SK-N-SH (cell line): ENCODE results near the gene NBEAL1. TPM values are rescaled to one million over a fixed set of nuclear protein-coding genes. Genes with fewer than 3 reads are reported as not detected.

ENCODE experiments used
- CTCF ChIA-PET: fragments of 300-600, 350-600 bp; formaldehyde crosslinking; extraction: SDS; loops from one replicate; lab custom pipeline; 2021; lab: Yijun Ruan, JAX
- POLR2A ChIA-PET: fragments of 350-600 bp; sonication (Branson Sonifier 250); formaldehyde crosslinking; extraction: SDS; loops from one replicate; lab custom pipeline; 2020; ENCODE audit warnings: antibody characterized with exemption, inconsistent platforms; lab: Yijun Ruan, JAX
- DNase-seq: peaks from one replicate; pipeline ENCODE4 v3.0.0; 2012
- H2AFZ ChIP-seq: fragments of 200-600 bp; sonication (generic); 2 replicates; pipeline ENCODE4 v1.8.1; 2016; ENCODE audit warnings: antibody characterized with exemption, mild to moderate bottlenecking, low read depth
- H3F3A ChIP-seq: fragments of 200-600 bp; sonication (generic); replicated peaks from 2 replicates; pipeline ENCODE3; 2016; ENCODE audit warnings: antibody characterized with exemption, mild to moderate bottlenecking; ENCODE audit not compliant: insufficient read depth
- H3K27ac ChIP-seq, 2 experiments: fragments of 200-500 bp in 1 of 2; fragments of 200-600 bp in 1 of 2; sonication (Bioruptor generic) in 1 of 2; sonication (generic), shearing (Covaris generic) in 1 of 2; 2 replicates each; pipeline versions ENCODE4 v1.5.1 to v1.6.1; 2014 to 2016; ENCODE audit warnings: low read depth in 2 of 2, inconsistent platforms in 1 of 2, low read length in 1 of 2, mild to moderate bottlenecking in 1 of 2, mixed read lengths in 1 of 2
- H3K27me3 ChIP-seq: fragments of 200-600 bp; sonication (generic), shearing (Covaris generic); 2 replicates; pipeline ENCODE4 v1.6.1; 2016; ENCODE audit warnings: mixed run types; ENCODE audit not compliant: insufficient read depth
- H3K36me3 ChIP-seq, 2 experiments: fragments of 200-500 bp in 1 of 2; fragments of 200-600 bp in 1 of 2; sonication (Bioruptor generic) in 1 of 2; sonication (generic) in 1 of 2; replicated peaks in 1 of 2; 2 replicates each; pipeline versions ENCODE3 to v1.5.1; 2014 to 2016; ENCODE audit warnings: low read length in 1 of 2, mild to moderate bottlenecking in 1 of 2; ENCODE audit not compliant: insufficient read depth in 2 of 2, control insufficient read depth in 1 of 2
- H3K4me1 ChIP-seq, 2 experiments: fragments of 200-500 bp in 1 of 2; fragments of 200-600 bp in 1 of 2; sonication (Bioruptor generic) in 1 of 2; sonication (generic), shearing (Covaris generic) in 1 of 2; 2 replicates each; pipeline versions ENCODE4 v1.5.1 to v1.6.1; 2014 to 2016; ENCODE audit warnings: low read depth in 1 of 2, low read length in 1 of 2, mixed run types in 1 of 2; ENCODE audit not compliant: insufficient read depth in 2 of 2, control insufficient read depth in 1 of 2
- H3K4me2 ChIP-seq: fragments of 200-600 bp; sonication (generic), shearing (Covaris generic); 2 replicates; pipeline ENCODE4 v1.6.1; 2017; ENCODE audit warnings: mixed run types
- H3K4me3 ChIP-seq, 2 experiments: fragments of 200-500 bp in 1 of 2; fragments of 200-600 bp in 1 of 2; sonication (Bioruptor generic) in 1 of 2; sonication (generic), shearing (Covaris generic) in 1 of 2; 2 replicates each; pipeline versions ENCODE4 v1.5.1 to v1.8.1; 2014 to 2016; ENCODE audit warnings: low read depth in 2 of 2, inconsistent platforms in 1 of 2, low read length in 1 of 2, mild to moderate bottlenecking in 1 of 2, mixed read lengths in 1 of 2, moderate library complexity in 1 of 2
- H3K79me2 ChIP-seq: fragments of 200-600 bp; sonication (generic); 2 replicates; pipeline ENCODE4 v1.8.1; 2017; ENCODE audit warnings: mild to moderate bottlenecking; ENCODE audit not compliant: insufficient read depth
- H3K9ac ChIP-seq: fragments of 200-600 bp; sonication (generic); 2 replicates; pipeline ENCODE4 v1.6.1; 2017; ENCODE audit warnings: mixed run types
- H3K9me2 ChIP-seq: fragments of 200-600 bp; sonication (generic); 2 replicates; pipeline ENCODE4 v1.6.1; 2017; ENCODE audit warnings: mixed run types
- H3K9me3 ChIP-seq: fragments of 200-600 bp; sonication (generic); 2 replicates; pipeline ENCODE4 v1.6.1; 2017; ENCODE audit warnings: mixed run types, mild to moderate bottlenecking, moderate library complexity
- H4K20me1 ChIP-seq: fragments of 200-600 bp; sonication (generic); 2 replicates; pipeline ENCODE4 v1.6.1; 2017; ENCODE audit warnings: mild to moderate bottlenecking, mixed run types; ENCODE audit not compliant: insufficient read depth
- CHD2 ChIP-seq: fragments of 150-350 bp; IDR thresholded peaks from 2 replicates; pipeline ENCODE4 v1.6.1; 2018; ENCODE audit warnings: low read length; ENCODE audit not compliant: partially characterized antibody
- ELF1 ChIP-seq: IDR thresholded peaks from 2 replicates; pipeline ENCODE4 v1.4.0; 2012
- EP300 ChIP-seq, 2 experiments: IDR thresholded peaks; 2 replicates each; pipeline versions ENCODE4 v1.4.0 to v1.6.1; 2012; ENCODE audit warnings: borderline replicate concordance in 1 of 2, low read depth in 1 of 2, low read length in 1 of 2
- EZH2phosphoT487 ChIP-seq: fragments of 200-600 bp; sonication (generic); IDR thresholded peaks from 2 replicates; pipeline ENCODE4 v1.6.1; 2017; ENCODE audit warnings: low read depth, mixed run types, mild to moderate bottlenecking, antibody characterized with exemption, moderate library complexity, borderline replicate concordance
- FOSL2 ChIP-seq: IDR thresholded peaks from 2 replicates; pipeline ENCODE4 v1.4.0; 2012; ENCODE audit warnings: low read depth, mild to moderate bottlenecking, moderate library complexity, borderline replicate concordance
- FOXM1 ChIP-seq: IDR thresholded peaks from 2 replicates; pipeline ENCODE4 v1.4.0; 2012; ENCODE audit warnings: low read depth, mild to moderate bottlenecking
- GABPA ChIP-seq: IDR thresholded peaks from 2 replicates; pipeline ENCODE4 v1.4.0; 2012; ENCODE audit warnings: low read depth, mild to moderate bottlenecking
- GATA2 ChIP-seq: sonication (generic); formaldehyde crosslinking; IDR thresholded peaks from 2 replicates; pipeline ENCODE4 v1.5.0; 2020; ENCODE audit warnings: mild to moderate bottlenecking, missing genetic modification reagents
- IRF3 ChIP-seq: fragments of 150-350 bp; IDR thresholded peaks from 2 replicates; pipeline ENCODE4 v1.6.1; 2016; ENCODE audit warnings: mild to moderate bottlenecking, low read depth, low read length
- MAX ChIP-seq: IDR thresholded peaks from 2 replicates; pipeline ENCODE4 v1.4.0; 2012; ENCODE audit warnings: low read depth
- MXI1 ChIP-seq: IDR thresholded peaks from 2 replicates; pipeline ENCODE4 v1.6.1; 2012; ENCODE audit warnings: mild to moderate bottlenecking, low read depth, low read length, improper control_type of control experiment
- NRF1 ChIP-seq: IDR thresholded peaks from 2 replicates; pipeline ENCODE4 v1.6.1; 2012; ENCODE audit warnings: low read depth, mild to moderate bottlenecking, low read length
- PBX3 ChIP-seq: IDR thresholded peaks from 2 replicates; pipeline ENCODE4; 2012
- POLR2AphosphoS5 ChIP-seq: IDR thresholded peaks from 2 replicates; pipeline ENCODE4 v1.6.1; 2012; ENCODE audit warnings: low read depth, low read length
- RAD21 ChIP-seq: IDR thresholded peaks from 2 replicates; pipeline ENCODE4 v1.6.1; 2012; ENCODE audit warnings: mild to moderate bottlenecking, low read length
- RFX5 ChIP-seq: IDR thresholded peaks from 2 replicates; pipeline ENCODE4 v1.6.1; 2012; ENCODE audit warnings: mild to moderate bottlenecking, improper control_type of control experiment, low read length
- TAF1 ChIP-seq: IDR thresholded peaks from 2 replicates; pipeline ENCODE4 v1.6.1; 2012; ENCODE audit warnings: low read depth, mild to moderate bottlenecking, low read length, moderate library complexity, borderline replicate concordance
- TCF12 ChIP-seq: IDR thresholded peaks from 2 replicates; pipeline ENCODE4 v1.4.0; 2012
- TEAD4 ChIP-seq: IDR thresholded peaks from 2 replicates; pipeline ENCODE4 v1.4.0; 2012; ENCODE audit warnings: mild to moderate bottlenecking, borderline replicate concordance; ENCODE audit not compliant: insufficient read depth
- YY1 ChIP-seq: IDR thresholded peaks from 2 replicates; pipeline ENCODE4 v1.4.0; 2012; ENCODE audit warnings: low read depth, mild to moderate bottlenecking
- ZBTB33 ChIP-seq: IDR thresholded peaks from 2 replicates; pipeline ENCODE4 v1.4.0; 2012; ENCODE audit warnings: low read depth, borderline replicate concordance
- WGBS: methylation state at CpG from one replicate; pipeline ENCODE4 v1.1.6; 2017; ENCODE audit warnings: low lambda C conversion rate; 5-methylcytosine and 5-hydroxymethylcytosine counted together
- polyA plus RNA-seq, 3 experiments: library from polyadenylated mRNA; depleted of rRNA; stranded (reverse); fragments of >200 nt; gene quantifications; 2 replicates each; pipeline ENCODE4 v1.2.3, GENCODE V29; 2012

The NBEAL1 gene
- polyA plus RNA-seq, 1 of the 3 experiments (the other 2 are of a cell fraction), result 3.3 TPM

GRCh38 chr2:203035879-203036470, 21.3 kb downstream of the NBEAL1 start (continued):
- TF ChIP-seq ZBTB33, result no peak
- no peak for TF ChIP-seq MAX

GRCh38 chr2:203037026-203037425, 22.4 kb downstream of the NBEAL1 start:
- Histone ChIP-seq H3K27ac (no peak overlapping the region), H3K27me3 (no peaks in the 10 kb centered on the region), H3K9ac (no peak overlapping the region), H3K9me2 (no peaks in the 10 kb centered on the region), H3K36me3 (peaks cover 3% of the 10 kb centered on the region in 2 experiments), H2AFZ (no peak overlapping the region), H3K4me1 (no peaks in the 10 kb centered on the region; a peak in 1 of 4 replicates), H4K20me1 (no peaks in the 10 kb centered on the region), H3F3A (no peaks in the 10 kb centered on the region), H3K79me2 (peaks cover 54% of the 10 kb centered on the region; the same call in 1 of the 2 replicates), H3K9me3 (no peaks in the 10 kb centered on the region), H3K4me3 (no peak overlapping the region), H3K4me2 (no peak overlapping the region)
- TF ChIP-seq TCF12 (no peak), PBX3 (no peak), CHD2 (no peak), EP300 (IDR thresholded peaks at IDR 0.05; ENCODE audit: borderline replicate concordance in 1 of 2, low read depth in 1 of 2, low read length in 1 of 2) (no peak), FOXM1 (no peak), ELF1 (no peak), EZH2phosphoT487 (no peak), YY1 (no peak), GATA2 (CRISPR knock-in tag) (no peak), TEAD4 (no peak), MAX (no peak), RFX5 (no peak), POLR2AphosphoS5 (no peak), FOSL2 (no peak), RAD21 (no peak), GABPA (no peak), IRF3 (no peak), NRF1 (no peak), MXI1 (no peak), TAF1 (no peak)
- ChIA-PET POLR2A (no interaction called here), CTCF (interaction anchor here (0.7 kb wide), 1 partner anchor 442 kb away, joined by 3 read pairs; no protein-coding TSS in a partner anchor)
- 70% methylated on average over 2 of the region's 2 CpGs for WGBS
- no peak for DNase-seq
